GM19438 (cell line): ENCODE results near the gene B9D2.
"Not testable (repeated sequence)": the region's sequence is repeated elsewhere in the genome, so short reads cannot be mapped to it uniquely, and the experiment has no call there.

Experiments used
- ATAC-seq: cut with Tn5 transposase; IDR thresholded peaks from one replicate; pipeline ENCODE4 v1.9.1; 2021; ENCODE audit warnings: low read depth; ENCODE audit not compliant: unreplicated experiment

B9D2 gene

GRCh38 chr19:41392775-41393174 is 28.8 kb upstream of the B9D2 start:
- no peak for ATAC-seq

GRCh38 chr19:41391618-41392017 is 27.7 kb upstream of the B9D2 start:
- no peak for ATAC-seq

DNA sequence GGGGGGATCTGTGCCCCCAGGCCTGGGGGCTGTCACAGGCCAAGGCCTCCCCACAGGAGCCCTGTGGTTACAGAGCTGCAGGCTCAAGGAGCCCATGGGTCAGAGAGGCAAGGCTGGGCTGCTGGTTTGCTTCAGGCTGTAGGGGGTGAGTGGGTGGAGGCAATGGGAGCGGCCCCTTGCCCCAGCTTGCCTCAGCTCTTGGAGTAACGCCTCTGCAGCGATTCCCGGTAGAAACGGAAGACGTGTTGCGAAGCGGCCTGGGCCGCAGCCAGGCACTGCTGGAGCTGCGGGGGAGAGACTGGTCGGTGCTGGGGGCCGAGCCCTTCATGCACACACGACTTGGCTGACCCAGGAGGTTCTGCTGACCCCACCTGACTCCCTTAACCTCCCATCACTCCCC is 22.5 kb upstream of the B9D2 start:
- ATAC-seq, result no peak

- ATAC-seq, result no peak
These were observed 20.4 kb upstream of the B9D2 start for GRCh38 chr19:41384351-41384750.

DNA sequence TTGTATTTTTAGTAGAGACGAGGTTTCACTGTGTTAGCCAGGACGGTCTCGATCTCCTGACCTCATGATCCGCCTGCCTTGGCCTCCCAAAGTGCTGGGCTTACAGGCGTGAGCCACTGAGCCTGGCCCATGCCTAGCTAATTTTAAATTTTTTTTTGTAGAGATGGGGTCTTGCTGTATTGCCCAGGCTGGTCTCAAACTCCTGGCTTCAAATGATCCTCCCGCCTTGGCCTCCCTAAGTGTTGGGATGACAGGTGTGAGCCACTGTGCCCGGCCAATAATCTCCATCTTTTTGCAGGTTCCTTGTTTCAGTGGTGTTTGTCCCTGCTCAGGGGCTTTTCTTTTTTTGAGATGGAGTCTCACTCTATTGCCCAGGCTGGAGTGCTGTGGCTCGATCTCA is 17.6 kb upstream of the B9D2 start:
- ATAC-seq, result not testable (repeated sequence)

GRCh38 chr19:41377977-41378709 is 14.2 kb upstream of the B9D2 start:
- peak; percentile 85 for ATAC-seq

DNA sequence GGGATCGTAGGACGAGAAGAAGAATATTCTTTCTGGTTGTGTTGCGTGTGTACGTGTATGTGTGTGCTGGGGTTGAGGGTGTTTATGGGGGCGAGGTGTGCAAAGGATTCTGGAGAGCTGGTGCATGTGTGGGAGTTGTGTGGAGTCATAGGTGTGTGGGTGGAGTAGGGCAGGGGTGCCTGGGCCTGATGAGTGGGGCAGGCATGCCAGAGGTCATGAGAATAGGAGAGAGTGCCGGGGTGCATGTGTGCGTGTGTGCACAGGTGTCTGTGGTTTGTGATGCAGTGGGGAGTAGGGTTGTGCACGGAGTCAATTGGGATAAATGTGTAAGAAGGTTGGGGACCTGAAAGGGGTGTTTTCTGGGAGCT is 13.0 kb upstream of the B9D2 start:
- no peak for ATAC-seq

GRCh38 chr19:41376241-41376997 is 12.5 kb upstream of the B9D2 start, which contains the start of gene TMEM91:
TSS of gene TMEM91 (plus strand) at chr19:41376533. CDS start at chr19:41378310, 1,777 bp downstream.
- no peak for ATAC-seq

DNA sequence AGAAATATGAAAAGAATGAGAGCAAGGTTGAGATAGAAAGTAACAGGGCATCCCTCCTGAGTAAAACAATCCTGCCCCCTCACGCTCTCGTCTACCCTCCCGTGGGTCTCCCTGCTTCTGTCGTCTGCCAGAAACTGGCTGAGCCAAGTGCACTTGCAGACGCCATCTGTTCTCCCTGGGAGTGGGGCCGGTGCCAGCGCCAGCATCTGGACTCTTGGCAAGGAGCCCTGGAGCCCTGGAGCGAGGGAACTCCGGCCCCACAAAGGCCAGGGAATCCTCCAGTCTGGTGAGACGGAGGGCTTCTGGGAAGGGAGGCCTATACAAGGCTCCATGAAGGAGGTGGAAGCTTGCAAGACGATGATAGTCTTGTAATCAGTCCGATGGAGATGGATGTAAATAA is 10.0 kb upstream of the B9D2 start:
- ATAC-seq, result no peak

DNA sequence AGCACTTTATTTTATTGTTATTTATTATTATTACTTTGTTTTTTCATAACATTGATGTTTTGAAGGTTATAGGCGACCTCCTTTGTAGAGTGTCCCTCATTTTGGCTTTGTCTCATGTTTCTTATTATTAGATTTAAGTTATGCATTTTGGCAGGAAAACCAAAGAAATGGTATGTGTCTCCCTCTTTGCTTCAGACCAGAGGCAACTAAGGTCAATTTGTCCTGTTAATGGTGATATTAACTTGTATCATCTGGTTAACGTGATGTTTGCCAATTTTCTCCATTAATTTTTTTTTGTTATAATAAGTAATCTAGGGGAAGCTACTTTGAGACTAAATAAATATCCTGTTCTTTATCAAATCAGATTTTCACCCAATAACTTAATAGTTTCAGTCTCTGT is 8.6 kb upstream of the B9D2 start:
- ATAC-seq, result no peak

GRCh38 chr19:41371541-41371940 is 7.6 kb upstream of the B9D2 start:
- ATAC-seq, result no peak

DNA sequence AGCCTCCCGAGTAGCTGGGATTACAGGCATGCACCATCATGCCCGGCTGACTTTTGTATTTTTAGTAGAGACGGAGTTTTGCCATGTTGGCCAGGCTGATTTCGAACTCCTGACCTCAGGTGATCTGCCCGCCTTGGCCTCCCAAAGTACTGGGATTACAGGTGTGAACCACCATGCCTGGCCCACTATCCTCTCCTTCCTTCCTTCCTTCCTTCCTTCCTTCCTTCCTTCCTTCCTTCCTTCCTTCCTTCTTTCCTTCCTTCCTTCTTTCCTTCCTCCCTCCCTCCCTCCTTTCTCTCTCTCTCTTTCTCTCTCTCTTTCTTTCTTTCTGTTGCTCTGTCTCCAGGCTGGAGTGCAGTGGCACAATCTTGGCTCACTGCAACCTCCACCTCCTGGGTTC is 7.2 kb upstream of the B9D2 start:
- ATAC-seq, result not testable (repeated sequence)

DNA sequence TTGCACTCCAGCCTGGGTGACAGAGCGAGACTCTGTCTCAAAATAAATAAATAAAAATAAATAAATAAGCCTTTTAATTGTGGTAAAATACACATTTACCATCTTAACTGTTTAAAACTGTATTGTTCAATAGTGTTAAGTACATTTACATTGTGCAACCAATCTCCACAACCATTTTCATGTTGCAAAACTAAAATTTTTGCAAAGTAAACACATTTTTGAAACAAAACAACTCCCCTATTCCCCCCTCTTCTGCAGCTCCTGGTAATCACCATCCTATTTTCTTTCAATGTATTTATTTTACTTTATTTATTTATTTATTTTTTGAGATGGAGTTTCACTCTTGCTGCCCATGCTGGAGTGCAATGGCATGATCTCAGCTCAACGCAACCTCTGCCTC is 5.8 kb upstream of the B9D2 start:
- no peak for ATAC-seq

DNA sequence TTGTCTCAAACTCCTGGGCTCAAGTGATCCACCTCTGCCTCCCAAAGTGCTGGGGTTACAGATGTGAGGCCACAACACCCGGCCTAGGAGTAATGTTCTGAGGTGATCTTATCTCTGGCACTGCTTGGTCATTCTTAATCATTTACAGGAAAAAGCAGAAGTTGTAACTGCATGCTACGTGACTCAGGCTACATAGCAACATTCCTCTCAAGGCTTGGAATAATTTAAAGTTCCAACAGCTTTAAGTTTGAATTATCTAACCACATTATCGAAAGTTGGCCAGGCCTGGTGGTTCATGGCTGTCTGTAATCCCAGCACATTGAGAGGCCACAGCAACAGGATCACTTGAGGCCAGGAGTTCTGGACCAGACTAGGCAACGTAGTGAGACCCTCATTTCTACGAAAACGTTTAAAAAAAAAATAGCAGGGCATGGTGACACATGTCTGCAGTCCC is 3.9 kb upstream of the B9D2 start:
- ATAC-seq, result peak; percentile 42

DNA sequence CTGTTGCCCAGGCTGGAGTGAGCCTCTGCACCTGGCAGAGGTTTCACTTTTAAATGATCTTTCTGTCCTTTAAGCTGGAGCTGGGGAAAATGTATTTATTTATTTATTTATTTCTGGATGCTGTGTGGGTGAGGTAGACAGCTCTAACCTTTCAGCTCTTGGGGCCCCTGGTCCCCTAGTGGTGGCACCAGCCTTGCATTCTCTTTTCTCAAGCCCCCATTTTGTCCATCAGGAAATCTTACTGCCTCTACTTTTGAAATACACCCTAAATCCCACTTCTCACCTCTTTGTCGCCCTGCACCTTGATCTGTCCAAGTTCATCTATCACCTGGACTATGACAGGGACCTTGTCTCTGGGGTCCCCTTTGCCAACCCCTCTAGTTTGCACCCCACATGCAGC is 2.1 kb upstream of the B9D2 start:
- no peak for ATAC-seq

DNA sequence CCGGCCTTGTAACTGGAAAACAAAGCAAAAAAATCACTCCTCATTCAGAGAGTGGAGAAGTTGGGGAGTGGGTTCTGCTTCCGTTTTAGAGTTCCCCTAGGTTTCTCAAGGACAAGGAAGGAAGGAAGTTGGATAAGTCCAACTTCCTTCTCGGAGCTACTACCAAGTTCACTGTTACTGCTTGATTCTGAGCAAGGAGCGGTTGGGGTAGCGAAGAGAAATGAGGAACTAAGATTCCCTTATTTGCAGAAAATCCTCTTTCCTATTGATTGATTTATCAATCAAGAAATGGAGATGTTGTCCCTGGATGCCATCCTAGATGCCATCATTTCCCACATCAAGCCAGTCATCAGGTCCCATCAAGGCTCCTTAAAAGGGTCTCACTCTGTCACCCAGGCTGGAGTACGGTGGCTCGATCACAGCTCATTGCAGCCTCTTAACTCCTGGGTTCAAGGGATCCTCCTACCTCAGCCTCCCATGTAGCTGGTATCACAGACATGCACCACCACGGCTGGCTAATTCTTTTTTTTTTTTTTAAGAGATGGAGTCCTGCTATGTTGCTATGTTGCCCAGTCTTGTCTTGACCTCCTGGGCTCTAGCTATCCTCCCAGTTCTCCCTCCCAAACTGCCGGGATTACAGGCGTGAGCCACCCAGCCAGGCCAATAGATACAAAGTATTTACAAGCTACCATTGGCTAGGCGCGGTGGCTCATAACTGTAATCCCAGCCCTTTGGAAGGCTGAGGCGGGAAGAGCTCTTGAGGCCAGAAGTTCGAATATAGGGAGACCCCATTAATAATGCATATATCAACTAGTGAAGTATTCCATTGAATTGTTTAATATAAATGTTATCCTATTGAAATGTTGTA is 809 bp upstream of the B9D2 start:
- ATAC-seq, result no peak

DNA sequence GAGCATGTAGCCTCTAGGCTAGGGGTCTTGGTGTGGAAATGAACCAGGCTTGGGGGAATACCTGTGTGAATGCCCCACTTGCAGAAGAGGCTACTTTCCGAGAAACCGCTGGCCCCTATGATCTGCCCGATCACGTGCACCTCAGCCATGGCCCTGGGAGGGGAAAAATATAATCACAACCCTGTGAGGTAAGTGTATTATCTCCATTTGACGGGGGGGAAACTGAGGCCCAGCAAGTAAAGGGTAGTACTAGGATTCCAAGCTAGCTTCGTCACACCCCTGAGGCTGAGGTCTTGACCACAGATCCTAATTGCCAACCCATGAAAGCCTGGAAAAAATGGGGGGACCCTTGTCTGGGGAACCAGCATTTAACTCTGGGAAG is 587 bp downstream of the B9D2 start:
- no peak for ATAC-seq

DNA sequence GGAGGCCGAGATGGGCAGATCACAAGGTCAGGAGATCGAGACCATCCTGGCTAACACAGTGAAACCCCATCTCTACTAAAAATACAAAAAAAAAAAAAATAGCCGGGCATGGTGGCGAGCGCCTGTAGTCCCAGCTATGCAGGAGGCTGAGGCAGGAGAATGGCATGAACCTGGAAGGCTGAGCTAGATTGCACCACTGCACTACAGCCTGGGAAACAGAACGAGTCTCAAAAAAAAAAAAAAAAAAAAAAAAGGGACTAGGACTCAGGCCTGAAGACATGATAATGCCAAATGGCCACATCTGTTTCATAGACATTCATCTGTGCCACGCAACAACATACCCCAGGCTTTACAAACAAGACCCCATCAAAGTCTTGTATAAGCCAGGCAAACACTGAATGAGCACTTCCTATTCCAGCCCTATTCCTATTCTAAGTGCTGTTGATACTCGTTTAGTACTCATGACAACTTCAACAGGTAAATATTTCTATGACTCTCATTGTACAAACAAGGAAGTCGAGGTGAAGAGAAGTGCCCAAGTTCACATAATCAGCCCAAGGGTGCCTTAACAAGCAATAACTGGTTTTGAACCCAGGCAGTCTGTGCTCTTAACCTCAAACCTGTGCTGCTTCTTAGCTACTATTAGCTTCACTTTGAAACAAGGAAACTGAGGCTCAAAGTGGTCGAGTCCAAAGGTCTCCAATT is 1.7 kb downstream of the B9D2 start:
- no peak for ATAC-seq

DNA sequence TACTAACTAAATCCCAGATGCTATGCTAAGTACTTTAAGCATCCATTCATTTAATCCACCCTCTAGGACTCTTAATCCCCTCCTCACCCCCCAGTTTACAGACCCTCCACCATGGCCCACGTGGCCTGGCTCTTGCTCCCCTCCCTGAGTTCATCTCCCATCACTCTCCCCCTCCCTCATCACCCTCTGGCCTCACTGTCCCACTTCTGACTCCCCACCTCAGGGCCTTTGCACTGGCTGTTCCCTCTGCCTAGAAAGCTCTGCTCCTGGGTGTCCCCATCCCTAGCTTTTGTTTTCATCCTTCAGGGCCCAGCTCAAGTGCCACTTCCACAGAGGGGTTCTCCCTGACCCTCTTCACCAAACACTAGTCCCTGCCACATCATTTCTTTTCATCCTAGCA is 4.2 kb downstream of the B9D2 start:
- no peak for ATAC-seq

- no peak for ATAC-seq
These were observed 6.2 kb downstream of the B9D2 start for GRCh38 chr19:41357746-41358145.
